DLD1 (cell line): ENCODE data around the gene EEFSEC.

Experiments
- in situ Hi-C: cut with HindIII; loops from 2 replicates; pipeline ENCODE4 v1.10.0; 2017; ENCODE audit warnings: low sequenced_read_pairs

The EEFSEC gene

DNA sequence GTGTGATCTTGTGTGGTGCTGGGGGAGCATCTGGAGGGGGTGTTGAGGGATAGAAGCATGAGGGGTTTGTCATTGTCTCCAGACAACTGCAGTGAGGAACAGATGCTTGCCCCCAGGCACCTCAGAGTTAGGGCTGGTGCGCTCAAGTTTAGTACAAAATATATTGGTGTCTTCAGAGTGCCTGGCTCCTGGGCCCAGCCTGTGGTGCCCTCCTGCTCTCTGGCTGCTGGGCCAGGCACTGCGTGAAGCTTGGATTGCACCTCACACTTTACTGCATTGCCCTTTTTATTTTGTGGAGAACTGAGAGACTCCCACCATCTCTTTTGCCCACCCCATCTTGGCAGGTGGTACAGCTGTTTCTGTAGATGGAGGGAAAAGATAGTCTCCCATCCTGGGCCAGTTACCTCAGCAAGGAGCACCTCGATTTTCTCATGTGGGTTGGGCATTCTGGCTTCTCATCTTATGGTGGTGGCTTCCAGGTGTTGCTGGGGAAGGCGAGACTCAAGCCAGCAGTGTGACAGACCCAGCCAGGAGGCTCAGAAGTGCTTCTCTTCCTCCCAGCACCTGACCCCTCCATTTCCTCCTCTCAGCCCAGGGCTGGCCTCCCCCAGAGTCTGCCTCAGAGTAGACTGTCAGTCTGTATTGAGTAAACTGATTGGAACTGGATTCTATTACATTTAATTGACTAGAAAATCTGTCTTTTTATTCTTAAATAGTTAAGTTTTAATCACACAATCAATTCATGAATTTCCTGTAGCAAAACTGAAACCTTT lies 173.0 kb downstream of the EEFSEC start:
- in situ Hi-C loops = no loop called here

DNA sequence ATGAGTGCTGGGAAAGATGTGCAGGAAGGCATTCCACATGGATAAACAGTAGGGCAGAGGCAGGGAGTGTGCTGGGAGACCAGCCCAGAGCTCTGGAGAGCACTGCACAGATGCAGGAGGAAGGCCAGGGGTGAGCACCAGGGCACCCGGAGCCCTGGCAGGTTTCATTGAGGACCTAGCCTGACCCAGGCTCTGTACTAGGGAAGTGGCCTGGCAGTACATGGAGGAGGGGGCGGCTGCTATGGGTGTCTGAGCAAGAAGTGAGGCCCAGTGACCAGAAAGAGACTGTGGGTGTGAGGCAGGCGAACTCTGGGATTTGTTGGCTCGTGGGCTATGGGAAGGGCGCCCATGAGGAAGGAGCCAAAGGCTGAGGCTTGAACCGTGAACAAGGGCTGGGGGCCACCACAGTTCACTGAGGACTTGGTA lies 174.3 kb downstream of the EEFSEC start:
- in situ Hi-C loops = no loop called here

GRCh38 chr3:128328546-128329458 lies 175.5 kb downstream of the EEFSEC start:
- in situ Hi-C loops = no loop called here

- in situ Hi-C loops = no loop called here
Observed at GRCh38 chr3:128329491-128330213, 176.4 kb downstream of the EEFSEC start.

DNA sequence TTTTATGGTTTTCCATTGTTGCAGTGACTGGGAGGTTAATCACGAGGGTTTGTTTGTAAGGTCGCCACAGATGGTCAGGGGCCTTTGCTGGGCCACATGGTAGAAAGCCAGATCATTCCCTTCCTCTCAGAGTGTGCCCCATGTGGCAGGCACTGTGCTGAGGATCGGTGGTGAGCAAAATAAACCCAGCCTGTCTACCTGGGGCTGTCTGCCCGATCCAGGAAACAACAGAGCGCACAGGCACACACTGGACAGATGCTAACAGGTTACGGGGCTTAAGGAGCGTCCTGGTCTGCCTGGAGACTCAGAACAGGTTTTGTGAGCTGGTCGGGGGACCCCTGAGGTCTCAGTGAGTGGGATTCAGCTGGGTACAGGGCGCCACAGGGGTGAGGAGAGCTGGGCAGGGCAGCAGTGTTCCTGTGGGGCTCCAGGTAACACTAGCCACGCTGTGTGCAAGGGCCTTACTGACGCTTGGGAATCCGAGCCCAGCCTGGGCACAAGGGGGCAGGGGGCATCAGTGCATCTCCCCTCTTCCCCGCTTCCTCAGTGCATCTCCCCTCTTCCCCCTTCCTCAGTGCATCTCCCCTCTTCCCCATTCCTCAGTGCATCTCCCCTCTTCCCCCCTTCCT lies 177.0 kb downstream of the EEFSEC start:
- in situ Hi-C loops = no loop called here

DNA sequence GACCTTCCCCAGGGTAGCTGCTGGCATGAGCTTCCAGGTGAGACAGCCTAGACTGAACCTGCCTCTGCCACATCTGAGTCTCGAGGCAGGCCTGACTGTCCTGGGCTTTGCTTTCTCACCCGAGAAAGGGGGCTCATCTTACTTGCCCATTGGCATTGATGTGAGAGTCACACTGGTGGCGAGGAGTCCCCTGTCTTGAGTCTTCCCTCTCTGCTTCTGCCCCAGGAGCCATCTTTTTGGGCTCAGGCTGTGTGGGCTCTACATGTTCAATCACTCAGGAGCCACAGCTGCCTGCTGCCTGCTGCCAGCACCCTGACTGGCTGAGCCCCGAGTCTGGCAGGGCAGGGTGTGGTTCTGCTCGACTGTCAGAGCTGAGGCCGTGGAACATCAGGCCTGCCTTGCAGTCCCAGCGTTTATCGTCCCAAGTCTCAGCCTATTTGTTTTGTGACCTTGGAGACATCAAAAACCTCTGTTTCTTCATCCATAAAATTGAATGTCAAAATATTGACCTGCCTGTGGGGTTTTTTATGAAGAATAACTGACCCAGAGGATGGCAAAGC lies 180.9 kb downstream of the EEFSEC start:
- in situ Hi-C loops = no loop called here

- in situ Hi-C loops = no loop called here
Observed at GRCh38 chr3:128334766-128335165, 181.5 kb downstream of the EEFSEC start.

- in situ Hi-C loops = no loop called here
Observed at GRCh38 chr3:128335621-128336296, 182.5 kb downstream of the EEFSEC start.

GRCh38 chr3:128336337-128337156 lies 183.3 kb downstream of the EEFSEC start:
- in situ Hi-C loops = no loop called here

DNA sequence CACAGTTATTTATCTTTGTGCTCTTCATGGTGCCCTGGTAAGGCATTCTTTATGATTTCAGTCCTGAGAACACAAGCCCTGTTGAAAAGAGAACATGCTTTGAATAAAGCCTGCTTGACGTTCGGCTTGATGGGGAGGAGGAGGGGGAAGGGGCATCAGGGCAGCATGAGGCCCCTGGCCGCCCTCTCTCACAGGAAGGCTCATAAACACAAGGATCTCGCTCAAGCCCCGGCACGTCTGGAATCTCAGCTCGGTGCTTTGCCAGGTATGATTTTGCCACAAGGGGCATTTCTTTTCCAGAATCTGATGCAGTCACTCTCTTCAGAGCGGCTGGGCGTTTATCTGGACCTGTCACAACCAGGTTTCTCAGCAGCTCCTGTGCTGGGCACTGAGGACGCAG lies 184.0 kb downstream of the EEFSEC start:
- in situ Hi-C loops = no loop called here

GRCh38 chr3:128338536-128339330 lies 185.5 kb downstream of the EEFSEC start:
- in situ Hi-C loops = no loop called here

DNA sequence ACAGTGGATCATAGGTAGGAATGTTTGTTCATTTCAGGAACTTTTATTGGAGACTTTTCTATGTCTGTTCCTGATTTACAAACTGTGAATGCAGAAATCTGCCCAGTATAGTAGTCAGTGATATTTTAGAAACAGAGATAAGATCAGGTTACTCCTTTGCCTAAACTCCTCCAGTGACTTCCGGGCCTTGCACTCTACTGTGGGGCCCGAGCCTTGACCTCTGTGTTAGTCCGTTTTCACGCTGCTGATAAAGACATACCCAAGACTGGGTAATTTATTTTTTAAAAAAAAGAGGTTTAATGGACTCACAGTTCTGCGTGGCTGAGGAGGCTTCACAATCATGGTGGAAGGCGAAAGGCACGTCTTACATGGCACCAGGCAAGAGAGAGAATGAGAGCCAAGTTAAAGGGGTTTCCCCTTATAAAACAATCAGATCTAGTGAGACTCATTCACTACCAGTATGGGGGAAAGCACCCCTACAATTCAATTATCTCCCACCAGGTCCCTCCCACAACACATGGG lies 186.3 kb downstream of the EEFSEC start:
- in situ Hi-C loops = no loop called here

- in situ Hi-C loops = no loop called here
Observed at GRCh38 chr3:128340198-128340903, 187.1 kb downstream of the EEFSEC start.

GRCh38 chr3:128340904-128341555 lies 187.7 kb downstream of the EEFSEC start:
- in situ Hi-C loops = no loop called here

- in situ Hi-C loops = no loop called here
Observed at GRCh38 chr3:128341659-128342395, 188.5 kb downstream of the EEFSEC start.

DNA sequence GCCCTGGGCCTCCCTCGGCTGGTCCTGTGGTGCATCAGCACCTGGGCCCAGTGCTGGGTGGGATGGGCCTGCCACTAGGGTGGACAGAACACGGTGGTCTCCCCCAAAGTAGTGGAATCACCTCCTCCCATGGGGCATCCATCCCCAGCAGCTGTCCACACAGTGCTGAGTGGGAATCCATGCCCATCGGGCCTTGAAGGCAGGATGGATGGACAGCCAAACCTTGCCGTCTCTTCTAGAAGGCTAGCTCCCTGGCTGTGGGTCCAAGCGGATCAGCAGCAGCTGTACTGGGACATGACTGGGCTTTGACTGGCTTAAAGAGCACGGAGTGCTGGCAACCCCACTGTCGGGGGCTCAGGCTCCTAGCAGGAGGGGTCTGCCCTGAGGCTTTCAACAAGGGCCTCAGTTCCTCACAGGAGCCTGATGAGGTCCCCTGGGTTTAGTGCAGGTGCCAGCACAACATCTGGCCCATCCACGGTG lies 189.5 kb downstream of the EEFSEC start:
- in situ Hi-C loops = no loop called here
